ENCODE results near the gene SCRT2.

DNA sequence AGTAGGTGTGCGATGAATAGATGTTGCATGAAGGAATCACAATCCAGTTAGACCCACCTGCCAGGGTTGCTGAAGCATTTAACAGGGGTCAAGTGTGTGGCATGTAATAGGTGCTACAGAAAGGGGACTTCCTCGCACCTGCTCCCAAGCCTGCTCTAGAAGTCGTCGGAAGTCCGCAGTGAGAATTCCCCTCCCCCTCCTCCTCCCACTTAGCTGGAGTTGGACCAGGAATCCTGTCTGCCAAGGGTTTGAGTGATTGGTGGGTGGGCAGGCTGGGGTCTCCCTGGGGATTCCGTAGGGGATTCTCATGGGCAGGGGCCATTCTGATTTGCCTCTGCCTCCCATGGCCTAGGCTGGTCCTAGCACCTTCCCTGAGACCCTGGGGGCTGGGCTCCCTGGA lies 10.3 kb downstream of the SCRT2 start:
- TF ChIP-seq POLR2A (IDR thresholded peaks at IDR 0.05; ENCODE audit: low read length): no peak
- no peak for TF ChIP-seq GATA1 (IDR thresholded peaks at IDR 0.05; ENCODE audit: low read depth, low read length)

Data from erythroblast (primary cell).